ENCODE data around the gene XYLT2.

The XYLT2 gene

DNA sequence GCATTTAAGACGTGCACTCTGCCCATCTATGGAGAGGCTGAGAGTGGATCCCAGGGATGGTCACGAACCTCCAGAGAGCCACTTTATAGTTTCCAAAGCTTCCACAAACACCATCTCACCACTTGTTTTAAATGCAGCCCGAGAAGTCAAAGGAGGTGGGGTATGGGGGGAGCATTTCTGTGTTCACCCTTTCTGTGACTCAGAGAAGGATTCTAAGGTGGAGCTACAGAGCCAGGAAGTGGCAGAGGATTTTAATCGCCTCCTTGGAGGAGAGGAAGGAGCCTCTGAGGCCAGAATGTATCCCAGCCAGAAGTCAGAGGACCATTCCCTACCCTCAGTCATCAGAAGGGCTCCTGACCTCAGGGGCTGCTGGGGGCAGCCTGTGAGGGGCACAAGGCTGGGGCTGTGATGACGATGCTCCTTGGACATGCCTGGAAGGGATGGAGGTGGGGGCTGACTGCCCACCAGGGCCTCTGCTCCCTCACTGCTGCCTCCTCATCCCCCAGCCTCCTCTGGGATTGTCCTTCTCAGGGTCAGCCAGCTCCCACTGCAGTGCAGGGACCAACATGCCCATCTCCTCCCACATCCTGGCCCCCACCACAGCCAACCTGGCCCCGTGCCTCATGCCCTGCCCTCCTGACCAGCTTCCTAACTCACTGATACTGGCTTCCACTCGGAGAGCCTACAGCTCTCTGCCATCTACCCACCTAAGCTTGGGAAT, 2.8 kb downstream of the XYLT2 start:
- H3K4me3 Mint-ChIP-seq: peak overlapping the region; percentile 31
- CTCF ChIA-PET: interaction anchor here (0.9 to 2.2 kb wide), 5 partner anchors 11 to 131 kb away, joined by 3 to 20 read pairs (median 4); partner anchors contain the start of gene LRRC59
- DNase-seq: no peak
- peak overlapping the region; percentile 42 for H3K27ac Mint-ChIP-seq
- H3K27me3 Mint-ChIP-seq: peaks cover 14% of the 10 kb centered on the region
- peaks cover 6% of the 10 kb centered on the region for H3K36me3 Mint-ChIP-seq
- peaks cover 36% of the 10 kb centered on the region for H3K4me1 Mint-ChIP-seq
- H3K9me3 Mint-ChIP-seq: no peaks in the 10 kb centered on the region

DNA sequence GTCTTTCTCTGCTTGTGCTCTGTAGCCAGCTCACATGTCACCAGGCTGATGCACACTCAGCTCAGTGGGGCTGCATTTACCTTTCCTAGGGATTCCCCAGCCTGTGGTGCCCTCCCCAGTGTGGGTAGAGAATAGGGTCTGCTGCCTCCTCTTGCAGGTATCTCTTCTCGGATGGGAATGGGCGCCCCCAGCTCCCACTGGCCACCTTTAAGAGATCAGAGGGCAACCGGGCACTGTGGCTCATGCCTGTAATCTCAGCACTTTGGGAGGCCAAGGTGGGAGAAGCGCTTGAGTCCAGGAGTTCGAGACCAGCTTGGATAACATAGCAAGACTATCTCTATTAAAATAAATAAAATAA, 3.3 kb downstream of the XYLT2 start:
- Mint-ChIP-seq H3K4me1 (peaks cover 36% of the 10 kb centered on the region), H3K27me3 (peaks cover 14% of the 10 kb centered on the region), H3K27ac (no peak overlapping the region), H3K4me3 (peak overlapping the region; percentile 31), H3K36me3 (peaks cover 7% of the 10 kb centered on the region), H3K9me3 (no peaks in the 10 kb centered on the region)
- CTCF ChIA-PET: interaction anchor here (0.9 to 2.2 kb wide), 5 partner anchors 10 to 131 kb away, joined by 3 to 20 read pairs (median 4); partner anchors contain the start of gene LRRC59
- DNase-seq: no peak

DNA sequence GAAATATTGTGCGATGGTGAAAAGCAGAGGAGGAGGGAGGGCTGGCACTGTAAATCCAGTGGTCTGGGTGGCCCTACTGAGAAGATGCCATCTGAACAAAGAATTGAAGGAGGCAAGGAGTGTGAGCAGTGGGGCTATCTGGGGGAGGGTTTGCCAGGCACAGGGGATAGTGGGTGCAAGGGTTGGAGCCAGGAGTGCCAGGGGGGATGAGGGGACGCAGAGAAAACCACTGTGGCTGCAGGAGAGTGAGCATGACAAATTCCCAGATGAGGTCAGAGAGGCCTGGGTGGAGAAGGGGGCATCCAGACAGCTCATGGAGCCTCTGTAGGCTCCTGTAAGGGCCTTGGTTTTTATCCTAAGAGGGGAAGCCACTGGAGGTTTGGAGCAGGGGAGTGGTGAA, 4.8 kb downstream of the XYLT2 start:
- H3K27me3 Mint-ChIP-seq: peaks cover 5% of the 10 kb centered on the region
- no peak for DNase-seq
- H3K4me1 Mint-ChIP-seq: peaks cover 26% of the 10 kb centered on the region
- no peak overlapping the region for H3K27ac Mint-ChIP-seq
- CTCF ChIA-PET: no interaction called here
- peaks cover 11% of the 10 kb centered on the region for H3K36me3 Mint-ChIP-seq
- no peak overlapping the region for H3K4me3 Mint-ChIP-seq
- no peaks in the 10 kb centered on the region for H3K9me3 Mint-ChIP-seq

DNA sequence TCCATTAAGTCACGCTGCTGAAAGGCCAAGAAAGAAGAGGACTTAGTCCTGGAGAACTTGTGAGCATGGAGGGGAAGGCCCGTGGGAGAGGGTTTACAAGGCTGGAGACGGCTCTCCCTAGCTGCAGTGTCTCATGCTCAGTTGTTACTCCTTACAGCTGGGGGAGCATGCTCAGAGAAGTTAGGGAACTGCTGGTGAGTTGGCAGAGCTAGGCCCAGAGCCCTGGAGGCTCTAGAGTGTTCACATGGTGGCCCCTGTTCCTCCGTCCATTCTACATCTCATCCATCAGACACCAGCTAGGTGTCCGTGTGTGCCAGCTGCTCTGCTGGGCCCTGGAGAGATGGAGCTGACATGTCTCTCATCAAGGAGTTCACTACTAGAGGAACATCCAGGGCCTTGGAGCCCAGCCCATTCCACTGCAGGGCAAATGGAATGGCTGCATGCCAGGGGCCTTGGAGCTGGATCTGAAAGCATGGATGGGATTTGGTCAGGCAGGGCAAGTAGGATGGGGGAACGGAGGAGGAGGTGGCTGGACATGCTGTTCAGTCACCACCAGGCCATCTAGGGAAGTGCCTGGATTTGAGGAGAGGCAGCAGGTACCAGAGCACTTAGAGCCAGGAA, 6.3 kb downstream of the XYLT2 start:
- no peak for DNase-seq
- H3K27ac Mint-ChIP-seq: no peak overlapping the region
- no peak overlapping the region for H3K4me3 Mint-ChIP-seq
- H3K4me1 Mint-ChIP-seq: peaks cover 19% of the 10 kb centered on the region
- H3K36me3 Mint-ChIP-seq: peaks cover 13% of the 10 kb centered on the region
- no peaks in the 10 kb centered on the region for H3K27me3 Mint-ChIP-seq
- CTCF ChIA-PET: interaction anchor here (1.3 to 1.4 kb wide), 2 partner anchors 10 to 14 kb away, joined by 3 to 5 read pairs; no protein-coding TSS in a partner anchor
- no peaks in the 10 kb centered on the region for H3K9me3 Mint-ChIP-seq

DNA sequence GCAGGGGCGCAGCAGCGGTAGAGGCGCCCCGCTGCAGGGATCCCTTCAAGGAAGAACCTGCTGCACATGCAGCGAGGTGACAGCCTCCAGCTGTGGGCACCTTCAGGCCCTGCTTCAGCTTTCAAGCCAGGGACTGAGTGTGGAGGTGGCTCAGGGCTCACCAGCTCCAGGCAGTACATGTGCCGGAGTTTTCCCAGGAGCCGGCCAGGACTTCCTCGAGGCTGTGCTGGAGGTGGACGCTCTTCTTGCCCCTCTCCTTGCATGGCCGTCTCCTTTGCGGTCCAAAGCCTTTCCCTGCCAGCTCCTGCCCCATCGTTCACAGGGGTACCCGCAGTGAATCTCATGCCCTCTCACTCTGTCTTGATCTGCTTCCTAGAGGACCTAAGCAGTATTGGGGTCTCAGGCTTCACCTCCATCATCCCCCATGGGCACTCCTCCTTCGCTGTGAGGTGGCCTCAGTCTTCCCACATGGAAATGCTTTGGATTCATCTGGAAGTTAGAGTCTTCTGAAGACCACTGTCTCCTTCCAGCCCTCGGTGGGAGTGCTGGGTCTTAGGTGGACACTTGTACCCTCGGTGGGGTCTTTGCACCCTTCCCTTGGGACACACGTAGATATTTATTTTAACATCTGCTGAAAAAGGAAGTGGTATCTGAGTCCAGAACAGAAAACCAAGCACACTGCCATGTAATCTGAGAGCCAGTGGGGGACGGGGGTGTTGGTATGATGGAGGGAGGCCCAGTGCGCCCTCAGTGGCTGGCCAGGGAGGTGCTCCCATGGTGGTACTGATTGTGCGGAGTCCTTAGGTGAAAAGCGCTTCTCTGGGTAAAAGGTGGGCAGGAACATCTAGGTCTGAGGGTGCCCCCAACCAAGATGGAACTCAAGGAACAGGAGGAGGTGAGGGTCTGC, 7.0 kb downstream of the XYLT2 start:
- CTCF ChIA-PET: interaction anchor here (1.3 to 1.4 kb wide), 2 partner anchors 9 to 13 kb away, joined by 3 to 5 read pairs; no protein-coding TSS in a partner anchor
- H3K27me3 Mint-ChIP-seq: no peaks in the 10 kb centered on the region
- DNase-seq: no peak

DNA sequence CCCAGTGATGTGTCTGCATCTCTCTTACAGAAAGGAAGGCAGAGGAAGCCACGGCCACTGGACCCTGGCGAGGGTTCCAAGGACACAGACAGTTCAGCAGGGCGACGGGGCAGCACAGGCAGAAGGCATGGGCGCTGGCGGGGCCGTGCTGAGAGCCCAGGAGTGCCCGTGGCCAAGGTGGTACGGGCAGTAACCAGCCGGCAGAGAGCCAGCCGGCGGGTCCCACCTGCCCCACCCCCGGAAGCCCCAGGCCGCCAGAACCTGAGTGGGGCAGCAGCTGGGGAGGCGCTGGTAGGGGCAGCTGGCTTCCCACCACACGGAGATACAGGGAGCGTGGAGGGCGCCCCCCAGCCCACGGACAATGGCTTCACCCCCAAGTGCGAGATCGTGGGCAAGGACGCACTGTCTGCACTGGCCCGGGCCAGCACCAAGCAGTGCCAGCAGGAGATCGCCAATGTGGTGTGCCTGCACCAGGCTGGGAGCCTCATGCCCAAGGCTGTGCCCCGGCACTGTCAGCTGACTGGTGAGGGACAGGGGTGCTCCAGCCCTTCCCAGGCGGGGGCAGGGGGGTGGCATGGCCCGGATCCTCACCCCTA, 7.8 kb downstream of the XYLT2 start:
- peaks cover 5% of the 10 kb centered on the region for H3K4me1 Mint-ChIP-seq
- no peak overlapping the region for H3K4me3 Mint-ChIP-seq
- no peak overlapping the region for H3K27ac Mint-ChIP-seq
- no peaks in the 10 kb centered on the region for H3K27me3 Mint-ChIP-seq
- H3K36me3 Mint-ChIP-seq: peaks cover 16% of the 10 kb centered on the region
- no peak for DNase-seq
- CTCF ChIA-PET: no interaction called here
- H3K9me3 Mint-ChIP-seq: no peaks in the 10 kb centered on the region

More for the DNA sequence above, 7.0 kb downstream of the XYLT2 start:
- Mint-ChIP-seq H3K36me3 (peaks cover 14% of the 10 kb centered on the region), H3K27ac (no peak overlapping the region), H3K4me1 (peaks cover 12% of the 10 kb centered on the region), H3K4me3 (no peak overlapping the region), H3K9me3 (no peaks in the 10 kb centered on the region)

DNA sequence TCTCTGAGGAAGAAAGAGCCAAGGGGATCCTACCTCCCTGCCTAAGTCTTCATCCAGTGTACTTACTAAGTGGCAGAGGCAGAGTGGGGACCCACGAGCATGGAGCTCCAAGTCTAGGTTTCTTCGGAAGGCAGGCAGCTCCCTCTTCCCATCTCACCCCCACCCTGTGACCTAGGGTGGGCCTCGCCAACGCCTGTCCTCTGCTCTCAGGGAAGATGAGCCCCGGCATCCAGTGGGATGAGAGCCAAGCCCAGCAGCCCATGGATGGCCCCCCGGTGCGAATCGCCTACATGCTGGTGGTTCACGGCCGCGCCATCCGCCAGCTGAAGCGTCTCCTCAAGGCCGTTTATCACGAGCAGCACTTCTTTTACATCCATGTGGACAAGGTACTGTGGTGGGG, 8.3 kb downstream of the XYLT2 start:
- CTCF ChIA-PET: no interaction called here
- Mint-ChIP-seq H3K27ac (no peak overlapping the region), H3K4me3 (no peak overlapping the region), H3K27me3 (no peaks in the 10 kb centered on the region), H3K9me3 (no peaks in the 10 kb centered on the region), H3K36me3 (peaks cover 14% of the 10 kb centered on the region), H3K4me1 (peaks cover 2% of the 10 kb centered on the region)
- no peak for DNase-seq

DNA sequence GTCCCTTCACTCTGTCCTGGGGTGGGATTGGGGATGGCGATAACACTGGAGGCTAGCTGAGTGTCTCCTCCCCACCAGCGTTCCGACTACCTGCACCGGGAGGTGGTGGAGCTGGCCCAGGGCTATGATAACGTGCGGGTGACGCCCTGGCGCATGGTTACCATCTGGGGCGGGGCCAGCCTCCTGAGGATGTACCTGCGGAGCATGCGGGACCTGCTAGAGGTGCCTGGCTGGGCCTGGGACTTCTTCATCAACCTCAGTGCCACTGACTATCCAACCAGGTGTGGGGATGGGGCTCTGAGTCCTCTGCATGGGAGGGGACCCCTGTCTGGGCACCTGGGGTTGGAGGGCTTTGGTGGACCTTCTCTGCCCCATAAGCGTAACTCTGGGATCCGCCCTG, 8.8 kb downstream of the XYLT2 start:
- Mint-ChIP-seq H3K4me1 (no peaks in the 10 kb centered on the region), H3K36me3 (peaks cover 14% of the 10 kb centered on the region), H3K27ac (no peak overlapping the region), H3K4me3 (no peak overlapping the region), H3K27me3 (no peaks in the 10 kb centered on the region), H3K9me3 (no peaks in the 10 kb centered on the region)
- no peak for DNase-seq
- CTCF ChIA-PET: interaction anchor here (0.6 kb wide), 1 partner anchor 8 kb away, joined by 3 read pairs; no protein-coding TSS in a partner anchor

DNA sequence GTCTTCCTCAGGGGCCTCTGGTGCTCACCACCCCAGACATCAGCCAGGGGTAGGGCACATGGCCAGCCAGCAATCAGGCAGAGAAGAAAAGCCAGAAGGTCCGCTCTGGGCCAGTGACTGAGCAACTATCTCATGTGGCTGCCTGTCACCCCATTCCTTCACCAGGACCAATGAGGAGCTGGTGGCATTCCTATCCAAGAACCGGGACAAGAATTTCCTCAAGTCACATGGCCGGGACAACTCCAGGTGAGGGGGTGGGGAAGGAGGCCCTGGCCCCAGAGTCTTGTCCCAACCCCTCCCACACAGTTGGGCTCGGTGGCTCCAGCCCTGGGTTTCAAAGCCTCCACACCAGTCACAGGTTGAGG, 9.4 kb downstream of the XYLT2 start:
- Mint-ChIP-seq H3K9me3 (no peaks in the 10 kb centered on the region), H3K27ac (peak overlapping the region; percentile 33), H3K4me1 (no peaks in the 10 kb centered on the region), H3K4me3 (no peak overlapping the region), H3K36me3 (peaks cover 14% of the 10 kb centered on the region), H3K27me3 (no peaks in the 10 kb centered on the region)
- no peak for DNase-seq
- CTCF ChIA-PET: interaction anchor here (0.6 kb wide), 1 partner anchor 9 kb away, joined by 3 read pairs; no protein-coding TSS in a partner anchor

DNA sequence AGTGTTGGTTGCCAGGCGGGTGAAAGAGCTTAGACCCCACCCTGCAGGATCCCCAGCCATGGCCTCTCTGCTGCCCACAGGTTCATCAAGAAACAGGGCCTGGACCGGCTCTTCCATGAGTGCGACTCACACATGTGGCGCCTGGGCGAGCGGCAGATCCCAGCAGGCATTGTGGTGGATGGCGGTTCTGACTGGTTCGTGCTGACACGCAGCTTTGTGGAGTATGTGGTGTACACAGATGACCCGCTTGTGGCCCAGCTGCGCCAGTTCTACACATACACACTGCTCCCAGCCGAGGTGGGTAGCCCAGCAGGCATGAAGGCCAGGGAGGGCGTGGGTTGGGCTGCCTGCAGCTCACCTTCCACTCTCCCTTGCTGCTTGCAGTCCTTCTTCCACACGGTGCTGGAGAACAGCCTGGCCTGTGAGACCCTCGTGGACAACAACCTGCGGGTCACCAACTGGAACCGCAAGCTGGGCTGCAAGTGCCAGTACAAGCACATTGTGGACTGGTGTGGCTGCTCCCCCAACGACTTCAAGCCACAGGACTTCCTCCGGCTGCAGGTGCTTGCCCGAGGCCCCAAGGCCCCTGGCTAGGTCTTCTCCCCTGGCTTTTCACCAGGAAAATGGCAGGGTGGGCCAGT, 9.9 kb downstream of the XYLT2 start:
- Mint-ChIP-seq H3K4me1 (no peaks in the 10 kb centered on the region), H3K9me3 (no peaks in the 10 kb centered on the region), H3K36me3 (peaks cover 14% of the 10 kb centered on the region), H3K27ac (no peak overlapping the region), H3K27me3 (no peaks in the 10 kb centered on the region), H3K4me3 (no peak overlapping the region)
- CTCF ChIA-PET: interaction anchor here (0.6 kb wide), 1 partner anchor 9 kb away, joined by 3 read pairs; no protein-coding TSS in a partner anchor
- DNase-seq: no peak

DNA sequence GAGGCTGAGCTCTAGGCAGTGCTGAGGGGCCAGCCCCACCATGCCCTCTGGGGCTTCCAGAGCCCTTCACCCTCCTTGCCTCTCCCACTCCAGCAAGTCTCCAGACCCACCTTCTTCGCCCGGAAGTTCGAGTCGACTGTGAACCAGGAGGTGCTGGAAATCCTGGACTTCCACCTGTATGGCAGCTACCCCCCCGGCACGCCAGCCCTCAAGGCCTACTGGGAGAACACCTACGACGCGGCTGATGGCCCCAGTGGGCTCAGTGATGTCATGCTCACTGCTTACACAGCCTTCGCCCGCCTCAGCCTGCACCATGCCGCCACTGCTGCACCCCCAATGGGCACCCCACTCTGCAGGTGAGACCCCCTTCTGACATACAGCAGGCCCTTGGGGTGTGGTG, 10.5 kb downstream of the XYLT2 start:
- Mint-ChIP-seq H3K4me1 (no peaks in the 10 kb centered on the region), H3K27ac (no peak overlapping the region), H3K36me3 (peaks cover 14% of the 10 kb centered on the region), H3K27me3 (no peaks in the 10 kb centered on the region), H3K9me3 (no peaks in the 10 kb centered on the region), H3K4me3 (no peak overlapping the region)
- CTCF ChIA-PET: no interaction called here
- no peak for DNase-seq

DNA sequence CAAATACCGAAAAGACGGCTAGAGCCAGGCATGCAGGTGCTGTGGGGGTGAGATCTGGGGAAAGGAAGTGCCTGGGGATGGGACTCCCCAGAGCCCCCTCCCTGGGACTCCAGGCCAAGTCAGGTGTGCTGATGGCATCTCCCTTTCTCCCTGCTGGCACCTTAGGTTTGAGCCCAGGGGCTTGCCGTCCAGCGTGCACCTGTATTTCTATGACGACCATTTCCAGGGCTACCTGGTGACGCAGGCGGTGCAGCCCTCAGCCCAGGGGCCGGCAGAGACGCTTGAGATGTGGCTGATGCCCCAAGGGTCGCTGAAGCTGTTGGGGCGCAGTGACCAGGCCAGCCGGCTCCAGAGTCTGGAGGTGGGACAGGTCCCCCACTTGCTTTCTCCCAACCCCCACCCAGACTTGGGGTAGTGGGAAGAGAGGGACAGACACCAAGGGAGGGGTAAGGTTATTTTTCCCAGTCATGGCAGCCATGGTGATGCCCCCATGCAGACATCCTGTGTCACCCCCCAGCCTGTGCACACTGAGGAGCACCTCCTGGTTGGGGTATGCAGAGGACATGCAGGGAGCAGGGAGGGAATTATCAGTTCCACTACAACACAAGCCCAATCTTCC, 11.1 kb downstream of the XYLT2 start:
- CTCF ChIA-PET: no interaction called here
- peaks cover 15% of the 10 kb centered on the region for H3K36me3 Mint-ChIP-seq

DNA sequence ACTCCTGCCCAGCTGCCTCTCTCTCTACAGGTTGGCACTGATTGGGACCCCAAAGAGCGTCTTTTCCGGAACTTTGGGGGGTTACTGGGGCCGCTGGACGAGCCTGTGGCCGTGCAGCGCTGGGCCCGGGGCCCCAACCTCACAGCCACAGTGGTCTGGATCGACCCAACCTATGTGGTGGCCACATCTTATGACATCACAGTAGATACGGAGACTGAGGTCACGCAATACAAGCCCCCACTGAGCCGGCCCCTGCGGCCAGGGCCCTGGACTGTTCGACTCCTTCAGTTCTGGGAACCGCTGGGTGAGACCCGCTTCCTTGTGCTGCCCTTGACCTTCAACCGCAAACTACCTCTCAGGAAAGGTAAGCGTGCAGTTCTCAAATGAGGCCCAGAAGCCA, 12.3 kb downstream of the XYLT2 start:
- no peak overlapping the region for H3K4me3 Mint-ChIP-seq
- no peaks in the 10 kb centered on the region for H3K27me3 Mint-ChIP-seq
- H3K27ac Mint-ChIP-seq: no peak overlapping the region
- CTCF ChIA-PET: interaction anchor here (1.4 kb wide), 1 partner anchor 39 kb away, joined by 6 read pairs; the partner anchor contains the start of gene LRRC59
- H3K9me3 Mint-ChIP-seq: no peaks in the 10 kb centered on the region
- peaks cover 7% of the 10 kb centered on the region for H3K4me1 Mint-ChIP-seq
- no peak for DNase-seq
- H3K36me3 Mint-ChIP-seq: peaks cover 13% of the 10 kb centered on the region

More for the DNA sequence above, 11.1 kb downstream of the XYLT2 start:
- Mint-ChIP-seq H3K4me1 (peaks cover 3% of the 10 kb centered on the region), H3K4me3 (no peak overlapping the region), H3K27me3 (no peaks in the 10 kb centered on the region), H3K27ac (no peak overlapping the region), H3K9me3 (no peaks in the 10 kb centered on the region)
- no peak for DNase-seq

Measured in activated naive CD4-positive, alpha-beta T cell treated with anti-CD3 and anti-CD28 coated beads, Interleukin-2, amount 10 ng/mL, durations not matched to agents 7 days and 5 days (primary cell).